ENCODE results near the gene CAMTA1.

The CAMTA1 gene

DNA sequence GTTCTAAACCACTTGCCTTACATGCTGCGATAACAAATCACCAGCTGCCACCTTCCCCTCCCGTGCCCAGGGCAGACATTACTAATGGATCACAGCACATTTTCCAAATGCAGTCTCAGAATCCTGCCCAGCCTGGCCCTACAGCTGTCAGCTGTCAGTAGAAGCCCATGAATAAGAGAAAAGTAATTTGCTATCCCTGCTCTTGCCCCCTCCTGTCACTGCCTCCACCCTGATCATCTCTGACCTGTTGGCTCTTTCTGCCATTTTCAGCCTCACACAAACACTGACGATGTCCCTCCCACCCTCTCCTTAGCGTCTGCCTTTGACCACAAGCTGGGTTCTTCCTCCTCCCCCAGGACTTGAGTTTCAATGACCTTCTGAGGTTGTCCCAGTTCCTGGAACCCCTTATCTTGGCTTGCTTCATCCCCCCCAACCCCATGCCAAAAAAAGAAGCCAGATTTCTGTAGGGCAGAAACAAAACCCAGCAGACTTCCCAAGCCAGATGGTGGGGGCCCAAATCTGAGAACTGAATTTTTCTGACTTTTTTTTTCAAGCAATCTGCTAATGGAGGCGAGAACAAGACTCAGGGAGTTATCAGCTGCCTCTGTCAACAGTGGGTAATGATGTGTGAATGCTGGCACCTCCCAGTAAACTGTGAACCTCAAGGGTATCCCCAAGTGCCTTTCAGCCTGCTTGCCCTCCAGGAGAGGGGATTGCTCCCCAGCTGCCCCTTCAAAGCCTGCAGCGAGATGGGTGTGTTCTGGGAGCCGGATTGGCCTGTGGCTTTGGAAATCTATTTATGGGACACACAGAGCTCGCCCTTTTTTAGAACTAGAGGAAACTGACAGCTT, 769.4 kb downstream of the CAMTA1 start:
- no peak for DNase-seq

DNA sequence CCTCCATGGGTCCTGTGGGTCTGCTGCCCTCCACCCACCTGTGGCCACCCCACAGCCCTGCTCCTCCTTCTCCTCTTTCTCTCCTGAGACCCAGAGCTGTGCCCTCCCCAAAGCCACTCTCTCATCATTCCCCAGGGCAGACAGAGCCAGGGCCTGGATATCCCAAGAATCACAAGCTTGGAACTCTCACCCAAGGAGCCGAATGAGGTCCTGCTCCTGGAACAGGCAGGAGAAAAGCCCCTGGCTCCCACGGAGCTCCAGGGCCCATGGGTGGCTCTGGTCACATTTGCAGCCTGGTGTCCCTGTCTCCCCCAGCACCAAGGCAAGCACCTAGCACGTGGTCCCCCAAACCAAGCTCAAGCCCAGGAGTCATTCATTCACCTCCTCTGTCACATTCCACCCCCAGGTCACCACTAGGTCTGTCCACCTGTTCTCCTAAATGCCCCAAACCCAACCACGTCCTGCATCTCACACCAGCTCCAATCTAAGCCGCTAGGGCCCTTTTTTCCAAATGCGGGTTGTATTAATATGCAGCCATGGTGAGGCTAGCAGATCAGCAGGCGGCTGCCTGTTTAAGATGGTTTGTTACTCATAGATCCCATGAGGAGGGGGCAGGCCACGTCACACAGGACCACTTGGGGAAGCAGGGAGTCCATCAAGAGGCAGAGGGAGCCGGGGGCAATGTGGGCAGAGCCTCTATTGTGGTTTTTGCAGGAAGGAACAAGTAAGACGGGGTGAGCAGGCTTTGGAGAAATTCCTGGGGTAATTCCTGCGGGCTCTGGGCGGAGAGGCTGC, 770.3 kb downstream of the CAMTA1 start:
- no peak for DNase-seq

DNA sequence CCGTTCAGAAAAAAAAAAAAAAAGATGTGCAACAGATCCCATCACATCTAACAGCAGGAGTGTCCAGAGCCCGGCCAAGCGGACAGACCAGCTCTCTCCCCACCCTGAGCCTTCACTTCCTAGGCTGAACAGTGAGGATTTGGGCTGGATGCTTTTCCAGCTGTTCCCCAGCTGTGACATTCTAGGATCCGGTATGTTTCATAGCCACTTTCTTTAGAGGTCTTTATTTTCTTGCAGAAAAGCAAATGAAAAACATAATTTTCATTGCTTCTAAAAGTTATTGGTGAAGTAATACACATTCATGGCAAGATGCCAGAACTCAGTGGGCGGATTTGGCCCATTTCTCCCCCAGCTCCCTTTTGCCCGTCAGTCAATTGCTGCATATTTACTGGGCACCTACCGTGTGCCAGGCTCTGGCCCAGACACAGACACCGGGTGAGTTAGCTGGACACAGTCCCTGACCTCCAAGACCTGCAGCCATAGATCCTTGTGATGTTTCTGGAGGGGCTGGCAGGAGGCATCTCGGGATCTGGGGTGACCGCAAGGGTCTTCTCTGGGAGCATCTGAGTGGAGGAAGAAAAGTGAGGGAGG, 772.1 kb downstream of the CAMTA1 start:
- DNase-seq = no peak

DNA sequence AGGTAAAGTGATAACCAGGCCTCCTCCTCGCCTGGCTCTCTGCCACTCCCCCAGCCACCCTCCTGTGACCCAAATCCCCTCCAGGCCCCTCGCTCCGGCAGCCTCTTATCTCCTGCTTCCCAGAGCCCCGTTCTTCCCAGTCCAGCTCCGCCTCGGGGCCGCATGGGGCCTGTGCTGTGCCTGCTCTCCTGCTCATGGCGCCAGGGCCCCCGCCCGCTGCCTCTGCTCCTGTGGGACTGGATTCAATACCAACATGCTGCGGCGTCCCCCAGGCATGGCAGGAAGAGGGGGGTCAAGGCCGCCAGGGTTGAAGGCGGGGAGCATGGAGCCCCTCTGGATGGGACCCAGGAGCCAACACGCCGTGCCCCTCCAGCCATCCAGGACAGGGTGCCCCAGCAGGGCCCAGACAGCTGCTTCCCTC, 772.8 kb downstream of the CAMTA1 start:
- DNase-seq = no peak

DNA sequence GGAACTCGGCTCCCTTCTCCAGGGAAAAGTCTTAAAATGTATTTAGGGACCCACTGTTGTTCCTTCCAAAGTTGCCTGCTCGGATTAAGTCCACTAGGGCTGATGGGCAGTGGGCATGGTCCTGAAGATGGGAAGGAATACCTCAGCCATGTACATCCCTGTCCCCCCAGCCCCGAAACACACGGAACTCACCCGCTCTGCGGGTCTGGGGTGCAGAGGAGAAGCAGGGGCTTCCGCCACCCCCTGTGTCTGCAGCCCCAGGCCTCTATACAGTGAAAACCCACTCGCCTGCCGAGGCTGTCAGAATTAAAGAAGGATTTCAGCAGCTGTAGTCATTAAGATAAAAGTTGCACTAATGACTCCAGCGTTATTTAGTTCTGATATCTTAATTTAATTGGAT, 773.2 kb downstream of the CAMTA1 start:
- no peak for DNase-seq

DNA sequence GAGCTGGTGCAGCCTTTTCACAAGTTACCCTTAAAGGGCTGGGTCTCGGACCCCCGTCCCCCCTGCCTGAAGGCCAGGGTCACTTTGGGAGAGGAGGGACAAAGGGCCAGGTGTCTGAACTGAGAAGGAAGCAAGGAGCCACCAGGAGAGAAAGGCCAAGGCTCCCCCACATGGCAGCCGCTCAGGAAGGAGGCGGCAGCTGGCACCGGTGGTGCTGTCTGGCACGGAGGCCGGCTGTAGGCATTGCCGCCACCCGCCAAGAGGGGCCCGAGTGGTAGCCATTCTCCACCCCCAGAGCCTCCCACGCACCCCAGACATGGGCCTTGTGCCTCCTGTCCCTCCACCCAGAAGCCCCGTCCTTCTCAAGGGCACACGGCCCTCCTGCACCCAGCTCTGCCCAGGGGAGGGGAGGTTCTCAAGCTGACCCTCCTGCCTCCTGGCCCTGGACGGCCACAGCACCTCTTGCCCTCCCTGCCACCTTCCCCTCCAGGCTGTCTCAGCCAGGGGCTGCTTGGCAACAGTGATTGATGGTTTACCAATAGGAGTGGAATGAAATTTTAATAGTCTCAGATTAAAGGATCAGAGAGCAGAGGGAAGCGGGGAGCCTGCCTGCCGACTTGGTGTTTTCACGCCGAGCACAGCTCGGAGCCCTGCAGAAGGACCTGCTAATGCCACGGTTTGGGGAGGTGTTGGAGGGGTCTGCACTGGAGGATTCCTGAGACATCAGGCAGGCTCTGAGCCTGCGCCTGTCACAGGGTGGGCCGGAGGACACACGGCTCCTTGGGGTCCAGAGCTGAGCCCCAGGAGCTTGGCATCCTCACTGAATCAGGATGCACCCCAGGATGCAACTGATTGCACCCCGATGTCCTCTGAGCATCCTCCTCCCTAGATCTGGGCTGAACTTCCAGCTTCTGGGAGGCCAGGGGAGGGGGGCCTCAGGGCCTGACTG, 773.9 kb downstream of the CAMTA1 start:
- no peak for DNase-seq

DNA sequence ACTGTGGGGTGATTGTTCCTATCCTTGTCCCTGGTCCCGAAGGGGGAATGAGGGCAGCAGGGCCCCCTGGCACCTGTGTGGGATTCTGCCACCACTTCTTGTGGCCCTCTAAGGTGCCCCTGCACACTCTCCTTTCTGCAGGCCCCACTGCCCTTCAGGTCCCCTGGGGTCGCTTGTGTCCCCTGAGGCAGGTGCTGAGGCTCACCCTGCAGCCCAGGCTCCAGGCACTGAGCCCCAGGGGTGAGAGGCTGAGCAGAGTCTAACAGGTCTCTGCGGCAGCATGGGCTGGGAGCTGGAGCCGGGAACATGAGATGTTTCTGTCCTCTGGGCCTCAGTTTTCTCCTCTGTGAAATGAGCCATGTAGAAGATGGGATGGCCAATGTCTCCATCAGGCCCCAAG, 774.9 kb downstream of the CAMTA1 start:
- no peak for DNase-seq

DNA sequence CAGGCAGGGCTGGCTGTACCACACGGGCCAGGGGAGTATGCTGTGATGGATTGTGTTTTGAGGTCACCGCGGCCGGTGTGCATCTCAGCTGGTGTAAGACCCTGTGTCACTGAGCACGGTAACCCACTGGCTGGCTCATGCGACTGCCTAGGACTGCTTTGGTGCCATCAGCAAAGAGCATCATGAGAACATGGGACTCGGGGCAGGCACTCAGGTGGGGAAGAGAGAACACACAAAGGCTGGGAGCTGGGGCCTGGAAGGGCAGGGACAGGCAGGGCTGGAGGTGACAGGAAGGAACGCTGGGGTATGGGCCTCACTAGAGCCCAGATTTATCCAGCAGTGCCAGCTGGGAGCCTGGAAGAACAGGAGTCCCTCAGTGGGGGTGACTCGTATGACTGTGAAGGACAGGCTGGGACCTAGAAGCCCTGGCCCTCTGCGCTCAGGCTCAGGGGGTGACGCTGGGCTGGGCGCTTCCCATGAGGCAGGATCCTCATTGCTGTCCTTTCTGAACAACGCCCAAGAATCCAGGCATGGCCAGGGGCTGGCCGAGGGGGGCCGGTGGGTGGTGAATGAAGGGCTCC, 775.4 kb downstream of the CAMTA1 start:
- no peak for DNase-seq

DNA sequence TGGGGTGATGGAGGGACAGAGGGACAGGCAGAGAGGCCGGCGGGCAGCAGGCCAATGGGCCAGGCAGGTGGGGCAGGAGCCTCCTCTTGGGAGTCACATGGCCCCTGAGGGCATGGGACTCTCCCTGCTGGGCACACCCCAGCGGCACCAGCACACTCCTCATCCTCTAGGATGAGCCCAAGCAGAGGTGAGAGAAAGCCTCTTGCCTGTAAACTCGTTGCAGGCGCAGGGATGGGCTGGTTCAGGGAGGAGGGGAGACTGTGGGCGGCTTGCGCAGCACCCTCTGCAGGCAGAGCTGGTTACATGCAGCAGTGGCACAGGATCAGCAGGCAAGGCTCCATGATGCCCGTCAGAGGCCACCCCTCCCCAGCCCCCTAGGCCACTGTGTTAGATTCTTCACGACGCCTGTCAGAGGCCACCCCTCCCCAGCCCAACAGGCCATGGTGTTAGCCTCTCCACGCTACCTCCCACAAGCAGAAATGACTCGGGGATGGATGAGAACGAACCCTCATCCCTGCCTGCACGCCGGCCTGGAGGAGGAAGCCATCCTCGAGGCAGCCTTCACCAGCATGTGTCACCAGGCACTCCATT, 776.2 kb downstream of the CAMTA1 start:
- DNase-seq = no peak

DNA sequence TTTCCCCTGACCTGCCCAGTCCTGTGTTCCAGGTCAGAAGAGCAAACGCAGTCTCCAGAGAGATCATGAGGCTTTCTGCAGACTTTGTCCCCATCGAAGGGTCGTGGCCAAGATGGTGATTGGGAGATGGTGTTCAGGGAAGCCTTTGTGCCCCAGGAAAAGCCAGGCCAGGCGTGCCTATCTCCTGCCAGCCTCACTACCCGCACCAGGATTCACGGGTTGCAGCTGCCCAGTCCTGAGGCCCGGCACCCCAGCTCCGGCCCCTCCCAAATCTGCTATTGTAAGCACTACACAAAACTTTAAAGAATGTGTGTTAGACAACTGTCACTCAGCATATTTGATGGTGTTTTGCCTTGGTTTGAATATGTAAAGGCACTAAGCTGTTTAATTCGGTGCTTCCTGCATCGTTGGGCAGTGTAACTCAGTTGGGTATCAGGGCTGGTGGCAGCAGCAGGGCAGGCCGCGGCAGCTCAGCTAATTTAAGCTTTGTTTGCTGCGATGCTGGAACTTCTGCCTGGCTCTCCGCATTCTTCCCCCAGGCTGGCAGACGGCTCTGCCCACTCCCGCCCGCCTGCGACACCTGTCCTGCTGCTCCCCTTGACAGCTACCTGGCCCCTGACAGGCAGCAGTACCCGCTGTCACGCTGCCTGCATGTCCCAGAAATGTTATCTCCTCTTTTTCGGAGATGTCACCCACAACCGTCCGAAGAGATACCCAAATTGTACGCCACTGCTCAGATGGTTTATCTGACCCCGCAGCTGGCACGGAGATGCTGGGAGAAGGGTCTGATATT, 776.9 kb downstream of the CAMTA1 start:
- no peak for DNase-seq

DNA sequence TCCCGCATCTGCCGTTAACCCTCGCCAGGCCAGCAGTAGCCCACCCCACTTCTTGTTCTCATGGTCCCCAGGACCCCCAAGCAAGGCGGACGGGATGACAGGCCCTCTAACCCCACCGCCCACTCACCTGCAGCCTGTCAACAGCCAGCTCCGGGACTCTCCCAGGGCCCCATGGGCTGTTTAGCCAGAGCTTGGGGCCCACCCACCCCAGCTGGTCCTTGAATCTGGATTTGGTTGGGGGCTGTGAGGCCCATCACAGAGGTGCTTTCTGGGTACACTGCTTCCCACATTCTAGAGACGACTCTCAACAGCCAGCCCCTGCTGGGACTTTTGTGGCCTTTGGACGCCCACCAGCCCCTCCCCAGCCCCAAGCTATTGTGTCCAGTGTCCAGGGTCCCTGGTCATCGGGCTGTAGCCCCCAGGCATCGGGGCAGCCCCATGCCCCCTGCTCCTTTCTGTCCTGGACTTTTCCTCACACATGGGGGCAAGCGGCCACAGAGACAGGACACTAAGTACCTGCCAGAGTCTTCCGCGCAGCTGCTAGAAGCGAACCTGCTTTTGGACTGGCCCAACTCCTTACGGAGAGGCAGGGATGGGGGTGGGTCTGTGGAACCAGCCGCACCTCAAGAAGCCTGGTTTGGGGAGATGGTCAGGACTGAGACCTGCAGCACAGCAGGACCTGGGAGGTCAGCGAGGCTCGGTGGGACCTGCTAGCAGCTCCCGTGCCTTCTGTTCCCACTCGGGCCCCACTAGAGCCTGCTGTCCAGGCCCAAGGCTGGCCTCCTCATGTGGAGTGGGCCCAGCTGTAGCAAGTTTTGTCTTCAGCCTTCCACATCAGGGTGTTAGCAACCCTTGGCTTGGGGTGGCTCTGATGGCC, 777.7 kb downstream of the CAMTA1 start:
- no peak for DNase-seq

DNA sequence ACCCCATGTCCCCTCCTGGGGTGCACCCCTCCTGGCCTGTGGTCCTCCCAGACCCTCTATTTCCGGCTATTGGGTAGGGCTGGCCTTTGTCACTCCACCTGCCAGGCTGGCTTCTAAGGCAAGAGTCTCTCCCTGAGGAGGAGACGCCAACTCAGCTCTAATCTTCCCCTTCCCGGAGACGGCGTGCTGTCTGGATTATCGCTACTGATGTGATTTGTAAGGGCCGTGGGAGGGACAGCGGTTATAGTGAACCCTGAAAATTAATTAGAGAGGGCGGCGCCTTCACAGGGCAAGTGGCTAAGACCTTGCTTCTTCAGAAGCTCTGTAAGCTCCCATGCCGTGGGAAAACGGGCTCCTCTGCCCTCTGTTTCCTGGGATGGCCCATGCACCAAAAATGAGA, 778.9 kb downstream of the CAMTA1 start:
- DNase-seq = no peak

DNA sequence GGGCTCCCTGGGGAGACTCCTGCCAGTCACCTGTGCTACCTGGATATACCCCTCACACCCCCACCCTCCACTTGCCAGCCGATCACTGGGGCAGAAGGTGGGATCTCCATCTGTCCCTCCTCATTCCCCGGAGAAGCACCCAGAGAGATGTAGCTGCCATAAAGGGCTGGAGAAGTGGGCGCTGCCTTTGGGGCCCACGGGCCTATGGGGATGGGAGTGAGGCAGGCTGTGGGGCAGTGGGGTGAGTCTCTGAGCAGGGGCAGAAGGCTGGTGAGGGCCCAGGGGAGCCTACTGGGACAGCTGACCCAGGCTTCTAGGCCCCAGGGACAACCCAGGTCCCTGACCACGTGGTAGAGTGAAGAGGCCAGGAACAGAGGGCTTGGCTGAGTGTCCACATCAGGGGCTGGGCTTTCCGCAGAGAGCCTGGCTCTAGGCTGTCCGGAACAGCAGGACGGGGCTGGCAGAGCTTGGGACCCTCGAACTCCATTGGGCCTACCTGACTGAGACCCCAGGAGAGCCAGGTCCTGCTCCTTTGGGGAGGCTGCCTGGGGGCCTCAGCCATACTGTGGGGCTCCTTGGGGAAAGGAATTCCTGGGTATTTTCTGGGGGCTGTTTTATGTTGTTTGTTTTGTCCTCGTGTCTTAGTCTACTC, 780.0 kb downstream of the CAMTA1 start:
- DNase-seq = no peak

DNA sequence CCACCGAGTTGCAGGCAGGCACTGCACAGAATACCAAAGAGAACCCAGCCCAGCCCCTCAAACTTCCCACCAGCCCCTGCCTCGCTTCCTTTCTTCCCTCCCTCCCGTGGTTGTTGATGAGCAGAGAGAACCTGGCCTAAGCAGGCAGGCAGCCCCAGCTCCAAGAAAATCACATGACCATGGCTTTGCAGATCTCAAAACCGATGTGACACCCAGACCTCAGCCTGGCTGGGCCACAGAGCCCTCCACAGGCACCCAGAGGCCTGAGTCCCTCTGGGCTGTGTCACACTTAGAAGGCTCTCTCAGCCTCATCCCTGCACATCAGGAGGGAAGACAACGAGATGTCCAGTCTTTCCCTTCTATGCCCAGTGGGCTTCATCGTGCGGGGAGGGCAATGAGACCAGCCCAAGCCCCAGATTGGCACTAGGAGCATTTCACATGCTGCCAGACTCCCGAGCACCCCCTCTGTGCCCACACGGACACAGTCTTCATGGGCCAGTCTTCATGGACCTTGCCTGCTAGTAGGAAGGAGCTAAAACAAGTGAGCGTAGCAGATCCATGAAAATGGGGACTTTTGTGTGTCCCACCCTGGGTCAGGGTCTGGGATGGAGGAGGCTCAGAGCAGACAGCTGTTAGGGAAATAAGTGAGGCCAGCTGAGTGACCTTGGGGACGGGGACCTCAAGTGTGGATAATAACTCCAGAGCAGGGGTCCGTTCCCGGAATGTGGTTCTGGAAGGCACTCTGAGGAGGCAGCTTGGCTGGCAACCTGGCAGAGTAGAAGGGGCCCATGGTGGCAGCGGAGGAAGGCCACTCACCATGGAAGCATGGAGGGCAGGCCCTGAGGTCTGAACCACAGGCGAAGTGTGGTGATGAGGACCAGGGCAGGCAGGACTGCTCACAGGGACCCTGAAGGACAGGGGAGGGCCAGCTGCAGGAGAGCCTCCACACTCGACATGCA, 781.4 kb downstream of the CAMTA1 start:
- DNase-seq = no peak

DNA sequence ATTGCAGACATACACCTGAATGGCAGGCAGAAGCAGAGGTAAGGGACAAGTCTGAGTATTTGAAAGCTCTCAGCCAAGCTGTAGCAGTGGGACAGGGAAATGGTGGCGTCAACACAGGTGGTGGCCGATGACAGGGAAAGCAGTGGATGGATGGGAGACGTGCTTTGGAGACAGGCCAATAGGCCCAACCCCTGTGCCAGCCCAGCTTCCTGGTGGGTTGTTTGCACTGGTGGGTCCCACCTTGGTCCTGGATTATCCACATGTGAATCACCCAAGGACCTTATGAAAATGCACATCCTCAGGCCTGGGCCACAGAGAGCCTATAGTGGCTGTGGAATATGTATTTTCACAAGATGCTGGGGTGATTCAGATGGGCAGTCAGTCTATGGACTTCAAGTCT, 782.1 kb downstream of the CAMTA1 start:
- DNase-seq = no peak

DNA sequence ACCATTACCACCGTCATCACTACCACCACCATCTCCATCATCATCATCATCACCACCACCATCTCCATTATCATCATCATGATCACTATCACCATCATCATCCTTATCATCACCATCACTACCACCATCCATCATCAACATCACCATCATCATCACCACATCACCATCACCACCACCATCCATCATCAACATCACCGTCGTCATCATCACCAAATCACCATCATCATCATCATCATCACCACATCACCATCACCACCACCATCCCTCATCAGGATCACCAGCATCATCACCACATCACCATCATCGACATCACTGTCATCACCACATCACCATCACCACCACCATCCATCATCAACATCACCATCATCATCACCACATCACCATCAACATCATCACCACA, 782.8 kb downstream of the CAMTA1 start:
- no peak for DNase-seq

DNA sequence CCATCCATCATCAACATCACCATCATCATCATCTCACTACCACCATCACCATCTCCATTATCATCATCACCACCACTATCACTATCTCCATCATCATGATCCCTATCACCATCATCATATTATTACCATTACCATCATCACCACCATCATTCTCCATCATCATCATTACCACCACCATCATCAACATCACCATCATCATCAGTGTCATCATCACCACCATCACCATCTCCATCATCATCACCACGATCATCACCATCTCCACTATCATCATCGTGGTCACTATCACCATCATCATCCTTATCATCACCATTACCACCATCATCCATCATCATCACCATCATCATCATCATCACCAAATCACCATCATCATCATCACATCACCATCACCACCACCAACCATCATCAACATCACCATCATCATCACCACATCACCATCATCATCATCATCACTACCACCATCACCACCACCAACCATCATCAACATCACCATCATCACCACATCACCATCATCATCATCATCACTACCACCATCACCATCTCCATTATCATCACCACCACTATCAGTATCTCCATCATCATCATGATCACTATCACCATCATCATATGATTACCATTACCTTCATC, 783.8 kb downstream of the CAMTA1 start:
- DNase-seq = no peak

DNA sequence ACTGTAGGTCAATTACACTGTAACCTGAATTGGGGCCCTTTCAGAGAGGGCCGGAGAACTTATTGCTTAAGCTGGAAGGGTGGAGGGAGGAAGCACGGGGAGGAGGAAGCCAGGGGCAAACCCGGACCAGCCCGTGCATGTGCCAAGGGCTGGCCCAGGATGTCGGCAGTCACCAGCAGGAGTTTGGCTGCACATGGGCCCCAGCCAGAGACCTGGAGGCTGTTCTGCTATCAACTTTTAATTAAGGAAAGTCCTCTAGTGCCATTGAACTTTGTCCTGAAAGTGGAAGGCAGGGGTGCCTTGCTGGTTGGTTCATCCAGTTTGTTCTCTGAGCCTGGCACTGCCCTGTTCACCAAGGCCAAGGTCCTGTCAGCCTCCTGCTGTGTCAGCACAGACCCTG, 785.1 kb downstream of the CAMTA1 start:
- no peak for DNase-seq
